ENCODE results near the gene NDEL1. TPM values are rescaled to one million over a fixed set of nuclear protein-coding genes. Genes with fewer than 3 reads are reported as not detected.

NDEL1 gene
- total and polyA plus RNA-seq, 9 of the 15 experiments (the other 6 are each of a cell fraction or from before 2014, with no cell fraction given): 0.86 to 30.5 (median 22.7) TPM

DNA sequence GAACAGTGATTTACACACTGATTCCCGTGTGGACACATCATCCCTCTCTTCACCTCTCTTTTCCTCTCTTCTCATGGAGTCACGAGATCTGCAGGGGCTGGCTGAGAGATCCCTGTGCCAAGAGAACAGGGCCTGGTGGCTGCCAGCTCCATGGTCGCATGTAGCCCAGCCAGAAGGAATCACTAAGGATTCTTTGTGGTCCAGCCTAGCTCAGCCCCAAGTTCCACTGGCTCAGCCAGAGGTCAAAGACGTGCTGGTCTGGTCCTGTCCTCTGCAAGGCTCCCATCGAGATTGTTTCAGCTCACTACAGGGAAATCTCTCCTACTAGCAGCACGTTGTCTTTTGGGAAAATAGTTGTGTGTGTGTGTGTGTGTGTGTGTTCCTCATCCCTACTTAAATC, 66.4 kb downstream of the NDEL1 start (continued):
- TF ChIP-seq, protein P1, sequence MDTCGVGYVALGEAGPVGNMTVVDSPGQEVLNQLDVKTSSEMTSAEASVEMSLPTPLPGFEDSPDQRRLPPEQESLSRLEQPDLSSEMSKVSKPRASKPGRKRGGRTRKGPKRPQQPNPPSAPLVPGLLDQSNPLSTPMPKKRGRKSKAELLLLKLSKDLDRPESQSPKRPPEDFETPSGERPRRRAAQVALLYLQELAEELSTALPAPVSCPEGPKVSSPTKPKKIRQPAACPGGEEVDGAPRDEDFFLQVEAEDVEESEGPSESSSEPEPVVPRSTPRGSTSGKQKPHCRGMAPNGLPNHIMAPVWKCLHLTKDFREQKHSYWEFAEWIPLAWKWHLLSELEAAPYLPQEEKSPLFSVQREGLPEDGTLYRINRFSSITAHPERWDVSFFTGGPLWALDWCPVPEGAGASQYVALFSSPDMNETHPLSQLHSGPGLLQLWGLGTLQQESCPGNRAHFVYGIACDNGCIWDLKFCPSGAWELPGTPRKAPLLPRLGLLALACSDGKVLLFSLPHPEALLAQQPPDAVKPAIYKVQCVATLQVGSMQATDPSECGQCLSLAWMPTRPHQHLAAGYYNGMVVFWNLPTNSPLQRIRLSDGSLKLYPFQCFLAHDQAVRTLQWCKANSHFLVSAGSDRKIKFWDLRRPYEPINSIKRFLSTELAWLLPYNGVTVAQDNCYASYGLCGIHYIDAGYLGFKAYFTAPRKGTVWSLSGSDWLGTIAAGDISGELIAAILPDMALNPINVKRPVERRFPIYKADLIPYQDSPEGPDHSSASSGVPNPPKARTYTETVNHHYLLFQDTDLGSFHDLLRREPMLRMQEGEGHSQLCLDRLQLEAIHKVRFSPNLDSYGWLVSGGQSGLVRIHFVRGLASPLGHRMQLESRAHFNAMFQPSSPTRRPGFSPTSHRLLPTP (IDR thresholded peaks at IDR 0.05; ENCODE audit: borderline replicate concordance, extremely low read depth, insufficient read length): no peak
- TF ChIP-seq, protein P2, sequence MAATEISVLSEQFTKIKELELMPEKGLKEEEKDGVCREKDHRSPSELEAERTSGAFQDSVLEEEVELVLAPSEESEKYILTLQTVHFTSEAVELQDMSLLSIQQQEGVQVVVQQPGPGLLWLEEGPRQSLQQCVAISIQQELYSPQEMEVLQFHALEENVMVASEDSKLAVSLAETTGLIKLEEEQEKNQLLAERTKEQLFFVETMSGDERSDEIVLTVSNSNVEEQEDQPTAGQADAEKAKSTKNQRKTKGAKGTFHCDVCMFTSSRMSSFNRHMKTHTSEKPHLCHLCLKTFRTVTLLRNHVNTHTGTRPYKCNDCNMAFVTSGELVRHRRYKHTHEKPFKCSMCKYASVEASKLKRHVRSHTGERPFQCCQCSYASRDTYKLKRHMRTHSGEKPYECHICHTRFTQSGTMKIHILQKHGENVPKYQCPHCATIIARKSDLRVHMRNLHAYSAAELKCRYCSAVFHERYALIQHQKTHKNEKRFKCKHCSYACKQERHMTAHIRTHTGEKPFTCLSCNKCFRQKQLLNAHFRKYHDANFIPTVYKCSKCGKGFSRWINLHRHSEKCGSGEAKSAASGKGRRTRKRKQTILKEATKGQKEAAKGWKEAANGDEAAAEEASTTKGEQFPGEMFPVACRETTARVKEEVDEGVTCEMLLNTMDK (IDR thresholded peaks at IDR 0.05; ENCODE audit: borderline replicate concordance, insufficient read depth, low read depth, low read length, poor library complexity, severe bottlenecking): no peak
- TF ChIP-seq, protein P3, sequence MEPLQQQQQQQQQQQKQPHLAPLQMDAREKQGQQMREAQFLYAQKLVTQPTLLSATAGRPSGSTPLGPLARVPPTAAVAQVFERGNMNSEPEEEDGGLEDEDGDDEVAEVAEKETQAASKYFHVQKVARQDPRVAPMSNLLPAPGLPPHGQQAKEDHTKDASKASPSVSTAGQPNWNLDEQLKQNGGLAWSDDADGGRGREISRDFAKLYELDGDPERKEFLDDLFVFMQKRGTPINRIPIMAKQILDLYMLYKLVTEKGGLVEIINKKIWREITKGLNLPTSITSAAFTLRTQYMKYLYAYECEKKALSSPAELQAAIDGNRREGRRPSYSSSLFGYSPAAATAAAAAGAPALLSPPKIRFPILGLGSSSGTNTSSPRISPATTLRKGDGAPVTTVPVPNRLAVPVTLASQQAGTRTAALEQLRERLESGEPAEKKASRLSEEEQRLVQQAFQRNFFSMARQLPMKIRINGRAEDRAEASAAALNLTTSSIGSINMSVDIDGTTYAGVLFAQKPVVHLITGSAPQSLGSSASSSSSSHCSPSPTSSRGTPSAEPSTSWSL (CRISPR knock-in tag; IDR thresholded peaks at IDR 0.05; ENCODE audit: borderline replicate concordance): no peak
- TF ChIP-seq ZBTB8A (IDR thresholded peaks at IDR 0.05; ENCODE audit: partially characterized antibody) (no peak), NEUROD1 (IDR thresholded peaks at IDR 0.05; ENCODE audit: borderline replicate concordance, low read depth, low read length, partially characterized antibody) (no peak), ZC3H11A (IDR thresholded peaks at IDR 0.05; ENCODE audit: low read depth, low read length) (no peak), ETV5 (CRISPR knock-in tag; IDR thresholded peaks at IDR 0.05; ENCODE audit: low read depth) (no peak)

Data from K562 (cell line).